ENCODE data around the gene NYNRIN.
"Not testable (repeated sequence)": the region's sequence is repeated elsewhere in the genome, so short reads cannot be mapped to it uniquely, and the experiment has no call there.

DNA sequence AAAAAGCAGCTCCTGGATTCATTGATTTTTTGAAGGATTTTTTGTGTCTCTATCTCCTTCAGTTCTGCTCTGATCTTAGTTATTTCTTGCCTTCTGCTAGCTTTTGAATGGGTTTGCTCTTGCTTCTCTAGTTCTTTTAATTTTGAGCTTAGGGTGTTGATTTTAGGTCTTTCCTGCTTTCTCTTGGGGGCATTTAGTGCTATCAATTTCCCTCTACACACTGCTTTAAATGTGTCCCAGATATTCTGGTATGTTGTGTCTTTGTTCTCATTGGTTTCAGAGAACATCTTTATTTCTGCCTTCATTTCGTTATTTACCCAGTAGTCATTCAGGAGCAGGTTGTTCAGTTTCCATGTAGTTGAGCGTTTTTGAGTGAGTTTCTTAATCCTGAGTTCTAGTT is 52.0 kb downstream of the NYNRIN start:
- TF ChIP-seq, protein P1, sequence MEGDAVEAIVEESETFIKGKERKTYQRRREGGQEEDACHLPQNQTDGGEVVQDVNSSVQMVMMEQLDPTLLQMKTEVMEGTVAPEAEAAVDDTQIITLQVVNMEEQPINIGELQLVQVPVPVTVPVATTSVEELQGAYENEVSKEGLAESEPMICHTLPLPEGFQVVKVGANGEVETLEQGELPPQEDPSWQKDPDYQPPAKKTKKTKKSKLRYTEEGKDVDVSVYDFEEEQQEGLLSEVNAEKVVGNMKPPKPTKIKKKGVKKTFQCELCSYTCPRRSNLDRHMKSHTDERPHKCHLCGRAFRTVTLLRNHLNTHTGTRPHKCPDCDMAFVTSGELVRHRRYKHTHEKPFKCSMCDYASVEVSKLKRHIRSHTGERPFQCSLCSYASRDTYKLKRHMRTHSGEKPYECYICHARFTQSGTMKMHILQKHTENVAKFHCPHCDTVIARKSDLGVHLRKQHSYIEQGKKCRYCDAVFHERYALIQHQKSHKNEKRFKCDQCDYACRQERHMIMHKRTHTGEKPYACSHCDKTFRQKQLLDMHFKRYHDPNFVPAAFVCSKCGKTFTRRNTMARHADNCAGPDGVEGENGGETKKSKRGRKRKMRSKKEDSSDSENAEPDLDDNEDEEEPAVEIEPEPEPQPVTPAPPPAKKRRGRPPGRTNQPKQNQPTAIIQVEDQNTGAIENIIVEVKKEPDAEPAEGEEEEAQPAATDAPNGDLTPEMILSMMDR (IDR thresholded peaks at IDR 0.05): not testable (repeated sequence)
- not testable (repeated sequence) for TF ChIP-seq POLR2A, POLR2AphosphoS5 (IDR thresholded peaks at IDR 0.05)
